ENCODE results near the gene ACOXL. TPM values are rescaled to one million over a fixed set of nuclear protein-coding genes. Genes with fewer than 3 reads are reported as not detected.

ACOXL gene
- 0.35 and 0.42 TPM in 2 replicates for total RNA-seq (2011; cell fraction: chromatin; rRNA removed; ENCODE audit: low replicate concordance)
- 0.17 and 0.53 TPM in 2 replicates for total RNA-seq (2011; cell fraction: nucleolus; rRNA removed)
- total RNA-seq (2011; cell fraction: nucleoplasm; rRNA removed): 0.23 and 0.59 TPM in 2 replicates
- total RNA-seq (2014; rRNA removed): not detected in 2 replicates
- 0.06 TPM in 1 of 2 replicates, not detected in the other for total RNA-seq (2014; rRNA removed; fragmentation: Illumina TruSeq; extraction: Trizol)
- not detected in 2 replicates for total RNA-seq (2015; rRNA removed; fragmentation: Illumina TruSeq; extraction: Trizol)
- total RNA-seq (2021): 0.22 and 0.31 TPM in 2 replicates
- polyA plus RNA-seq (2011; rRNA removed): 0.49 and 0.56 TPM in 2 replicates
- polyA plus RNA-seq (2011; cell fraction: cytosol; rRNA removed): 0.25 and 0.28 TPM in 2 replicates
- polyA plus RNA-seq (2011; cell fraction: nucleus; rRNA removed): 0.52 and 0.82 TPM in 2 replicates
- 0.12 TPM in 1 of 2 replicates, not detected in the other for polyA plus RNA-seq (2012)
- polyA plus RNA-seq (2014; fragmentation: Illumina TruSeq; extraction: Trizol): not detected in 2 replicates
- polyA plus RNA-seq (2014; fragmentation: Nextera tagmentation; extraction: Ambion mirVana): not detected
- polyA plus RNA-seq (2014; rRNA removed): not detected in 2 replicates
- 0.39 and 0.56 TPM in 2 replicates for polyA minus RNA-seq (2011; rRNA and poly(A)+ RNA removed)
- not detected in 2 replicates for polyA minus RNA-seq (2011; cell fraction: cytosol; rRNA and poly(A)+ RNA removed)
- polyA minus RNA-seq (2011; cell fraction: nucleus; rRNA and poly(A)+ RNA removed): 0.44 and 0.94 TPM in 2 replicates
- Bru-seq, nascent RNA: percentile 18 among the genes with signal in this experiment
- BruChase-seq, experiment 1, labeled RNA remaining after a 2-hour chase: percentile 19 among the genes with signal in this experiment
- percentile 17 among the genes with signal in this experiment for BruChase-seq, experiment 2, labeled RNA remaining after a 6-hour chase
- long read RNA-seq, experiment 1, partial matches to known transcripts: 0 of 2 reads
- long read RNA-seq, experiment 1, other reads (novel, unspliced or antisense): 2 of 2 reads
- long read RNA-seq, experiment 2: 0 reads
- long read RNA-seq, experiment 3: 0 reads

- peak; percentile 73 for ATAC-seq
- POLR2A ChIA-PET: interaction anchor here (0.7 kb wide), 1 partner anchor 10 kb away, joined by 3 read pairs; no protein-coding TSS in a partner anchor
- intact Hi-C loops (cut with micrococcal nuclease): no loop called here
- peak; percentile 16 for TF ChIP-seq HMGN3 (IDR thresholded peaks at IDR 0.05; ENCODE audit: borderline replicate concordance, extremely low read depth, insufficient read length, low read depth, low read length)
- TF ChIP-seq SMARCE1 (IDR thresholded peaks at IDR 0.05): no peak
- TF ChIP-seq RBBP5 (IDR thresholded peaks at IDR 0.05; ENCODE audit: borderline replicate concordance, insufficient read depth, low read length, poor library complexity, severe bottlenecking): peak; percentile 45
- TF ChIP-seq IRF9 (tag; IDR thresholded peaks at IDR 0.05): no peak
- TF ChIP-seq ZNF347 (CRISPR knock-in tag; IDR thresholded peaks at IDR 0.05; ENCODE audit: low read depth): no peak
- no peak for TF ChIP-seq ZNF23 (CRISPR knock-in tag; IDR thresholded peaks at IDR 0.05)
- 0 out of 2 replicates have a peak, but pooled peaks have one; percentile 11 for TF ChIP-seq HINFP (tag; conservative IDR thresholded peaks at IDR 0.05; ENCODE audit: low read depth)
- TF ChIP-seq ZFP30 (CRISPR knock-in tag; IDR thresholded peaks at IDR 0.05; ENCODE audit: borderline replicate concordance): no peak
- no peak for TF ChIP-seq PBX2 (CRISPR knock-in tag; IDR thresholded peaks at IDR 0.05; ENCODE audit: low read depth)
- TF ChIP-seq PBX2 (tag; conservative IDR thresholded peaks at IDR 0.05; ENCODE audit: low read depth): no peak
Observed at GRCh38 chr2:110732422-110733413, at the start of gene ACOXL. ACOXL (plus strand) TSS chr2:110732573; CDS start chr2:110768390, 35,817 bp downstream.

More at GRCh38 chr2:110732422-110733413, at the start of gene ACOXL:
- FAIRE-seq (no peak), DNase-seq (ENCODE audit: extremely low read depth in 1 of 4, low spot score in 3 of 4) (peak; percentile 30 to 61 (median 50))
- CTCF ChIA-PET (ENCODE audit: low intra/inter-chr PET ratio): no interaction called here
- in situ Hi-C loops (cut with MboI): no loop called here
- Histone ChIP-seq H3K27ac (ENCODE audit: extremely low read depth, low read depth, low read length) (no peak within 1 kb of the TSS), H4K20me1 (replicated peaks; ENCODE audit: control insufficient read depth, insufficient read depth, low read length) (no peaks in the 10 kb centered on the region), H3K9me1 (ENCODE audit: control insufficient read depth, insufficient read depth, low read length) (no peaks in the 10 kb centered on the region), H3K9ac (ENCODE audit: insufficient read depth in 1 of 2, low read depth in 2 of 2, low read length in 2 of 2) (peak within 1 kb of the TSS in 1 of 2 experiments; percentile 68; a peak in 2 of 4 replicates), H2AFZ (ENCODE audit: low read depth, low read length) (peak within 1 kb of the TSS; percentile 29), H3K27me3 (ENCODE audit: control insufficient read depth in 2 of 2, insufficient read depth in 2 of 2, low read length in 2 of 2) (peaks cover 31 to 44% of the 10 kb centered on the region in 2 experiments), H3K4me3 (peak within 1 kb of the TSS; percentile 22), H3K79me2 (ENCODE audit: control insufficient read depth, insufficient read depth, low read length) (no peaks in the 10 kb centered on the region), H3K4me1 (replicated peaks in 1 of 2; ENCODE audit: control insufficient read depth in 2 of 2, insufficient read depth in 2 of 2, low read length in 2 of 2) (peaks cover 3 to 16% of the 10 kb centered on the region in 2 experiments; a peak in 4 of 5 replicates), H3K9me3 (replicated peaks; ENCODE audit: control insufficient read depth, insufficient read depth, low read depth, low read length) (no peaks in the 10 kb centered on the region), H3K4me2 (ENCODE audit: insufficient read depth, low read length) (peak within 1 kb of the TSS; percentile 26), H3K36me3 (ENCODE audit: control insufficient read depth, insufficient read depth, low read length) (no peaks in the 10 kb centered on the region)
- BruUV-seq (replicated peaks): no TSS peak
- 43% methylated on average over 12 of the region's 94 CpGs for WGBS (ENCODE audit: insufficient coverage, low coverage, missing lambda C conversion rate)

Measured in K562 (cell line).